HepG2 (cell line): ENCODE data around the gene ADGRG1. TPM values are rescaled to one million over a fixed set of nuclear protein-coding genes. Genes with fewer than 3 reads are reported as not detected.

Experiments used
- ATAC-seq: fragments of 200-7000 bp; cut with Tn5 transposase; 3 replicates; pipeline ENCODE4 v1.9.1; 2020; ENCODE audit warnings: mild to moderate bottlenecking, moderate library complexity
- BruUV-seq: library from RNA; stranded (reverse); fragments of 400-500 nt; replicated peaks from 2 replicates; lab custom pipeline; 2021; lab: Mats Ljungman, UMichigan
- CTCF ChIA-PET: fragments of 300-600 bp; formaldehyde crosslinking; extraction: SDS; loops from one replicate; lab custom pipeline; 2021; ENCODE audit warnings: low total read pairs, inconsistent platforms, low intra/inter-chr PET ratio; lab: Yijun Ruan, JAX
- POLR2A ChIA-PET: fragments of 350-600 bp; sonication (Branson Sonifier 250); formaldehyde crosslinking; loops from one replicate; lab custom pipeline; 2020; ENCODE audit warnings: antibody characterized with exemption, inconsistent platforms; lab: Yijun Ruan, JAX
- DNase-seq: peaks from one replicate; pipeline ENCODE4 v3.0.0-alpha.2; 2015; ENCODE audit warnings: low spot score
- FAIRE-seq: peaks from 3 replicates; lab custom pipeline; 2011; peaks lifted over from hg19 to GRCh38; lab: Jason Lieb, UNC
- H2AFZ ChIP-seq: one replicate; pipeline ENCODE4 v1.6.1; 2011; ENCODE audit warnings: low read length, inconsistent platforms
- H3K27ac ChIP-seq: fragments of 300-600 bp; 3 replicates; pipeline ENCODE4 v1.8.0; 2011; ENCODE audit warnings: mixed run types, mild to moderate bottlenecking, mixed read lengths, low read length, inconsistent platforms; ENCODE audit not compliant: insufficient read depth; ENCODE audit errors: extremely low read length
- H3K27me3 ChIP-seq, 2 experiments: fragments of 200-600 bp in 1 of 2; 2 replicates in 1 of 2; 3 replicates in 1 of 2; pipeline versions ENCODE4 v1.6.0 to v1.8.0; 2011; ENCODE audit warnings: low read length in 2 of 2, mild to moderate bottlenecking in 2 of 2, moderate library complexity in 2 of 2, inconsistent platforms in 1 of 2; ENCODE audit not compliant: insufficient read depth in 2 of 2, control insufficient read depth in 1 of 2
- H3K36me3 ChIP-seq, 2 experiments: fragments of 200-600 bp in 1 of 2; replicated peaks in 1 of 2; 2 replicates in 1 of 2; 3 replicates in 1 of 2; pipeline versions ENCODE4 v1.5.1 to v1.8.0; 2011; ENCODE audit warnings: low read length in 2 of 2, inconsistent platforms in 1 of 2; ENCODE audit not compliant: insufficient read depth in 2 of 2, control insufficient read depth in 1 of 2
- H3K4me1 ChIP-seq: 2 replicates; pipeline ENCODE4 v1.5.1; 2012; ENCODE audit warnings: low read length, inconsistent platforms; ENCODE audit not compliant: insufficient read depth
- H3K4me2 ChIP-seq: 2 replicates; pipeline ENCODE4 v1.6.0; 2011; ENCODE audit warnings: low read depth, low read length, inconsistent platforms
- H3K4me3 ChIP-seq, 3 experiments: fragments of 200-600 bp in 1 of 3; sonication (generic), shearing (Covaris generic) in 1 of 3; replicated peaks in 1 of 3; 2 replicates each; pipeline ENCODE4 v1.5.1; 2011 to 2016; ENCODE audit warnings: low read length in 3 of 3, inconsistent platforms in 2 of 3, low read depth in 2 of 3, mild to moderate bottlenecking in 2 of 3, control low read depth in 1 of 3, mixed read lengths in 1 of 3; ENCODE audit not compliant: insufficient read depth in 1 of 3
- H3K79me2 ChIP-seq: one replicate; pipeline ENCODE4 v1.6.1; 2011; ENCODE audit warnings: low read length, inconsistent platforms; ENCODE audit not compliant: insufficient read depth
- H3K9ac ChIP-seq: 2 replicates; pipeline ENCODE4 v1.6.0; 2011; ENCODE audit warnings: mild to moderate bottlenecking, low read depth, low read length, inconsistent platforms; ENCODE audit not compliant: insufficient read depth
- H3K9me3 ChIP-seq: 2 replicates; pipeline ENCODE4 v1.5.1; 2012; ENCODE audit warnings: mild to moderate bottlenecking, low read length
- H4K20me1 ChIP-seq: 2 replicates; pipeline ENCODE4 v1.6.0; 2011; ENCODE audit warnings: inconsistent platforms, mild to moderate bottlenecking, low read length, moderate library complexity; ENCODE audit not compliant: insufficient read depth
- CHD4 ChIP-seq: fragments of 200-600 bp; sonication (generic); IDR thresholded peaks from 2 replicates; pipeline ENCODE4 v1.7.0; 2017; ENCODE audit warnings: mild to moderate bottlenecking, low read length, borderline replicate concordance
- RFX3 ChIP-seq: IDR thresholded peaks from 2 replicates; pipeline ENCODE4 v1.6.1; 2016; ENCODE audit warnings: missing biosample characterization, missing genetic modification reagents
- RFXAP ChIP-seq: sonication (generic); formaldehyde crosslinking; IDR thresholded peaks from 2 replicates; pipeline ENCODE4 v1.4.0; 2020; ENCODE audit warnings: missing genetic modification reagents, borderline replicate concordance
- ZEB1 ChIP-seq: IDR thresholded peaks from 2 replicates; pipeline ENCODE4 v1.6.1; 2012; ENCODE audit warnings: mild to moderate bottlenecking, low read depth, inconsistent platforms; ENCODE audit not compliant: insufficient replicate concordance
- ZNF629 ChIP-seq: sonication (generic); formaldehyde crosslinking; conservative IDR thresholded peaks from 2 replicates; pipeline ENCODE4 v1.5.0; 2020; ENCODE audit warnings: missing genetic modification reagents
- WGBS: methylation state at CpG from one replicate; pipeline ENCODE4 v1.1.6; 2017; ENCODE audit warnings: low lambda C conversion rate; 5-methylcytosine and 5-hydroxymethylcytosine counted together
- in situ Hi-C: cut with HindIII; loops from 2 replicates; pipeline ENCODE4 v1.10.0; 2017; ENCODE audit warnings: low pct_unique_long_range_greater_than_20kb; ENCODE audit not compliant: extremely low pct_ligation_motif_present
- intact Hi-C: fragments of 100-400 bp; cut with micrococcal nuclease; formaldehyde crosslinking; loops from one replicate; pipeline ENCODE4 v1.10.0; 2022; ENCODE audit not compliant: unreplicated experiment
- polyA plus RNA-seq, 8 experiments: library from polyadenylated mRNA; depleted of rRNA in 3 of 8; stranded (reverse) in 7 of 8; unstranded in 1 of 8; fragments of >200 nt; fragmentation: Illumina TruSeq in 4 of 8; extraction: Trizol in 4 of 8; gene quantifications; 2 replicates each; pipeline versions ENCODE4 v1.2.1 to v1.2.3, GENCODE V29; 2011 to 2016; ENCODE audit warnings: low read depth in 4 of 8, missing spikeins in 1 of 8, mixed read lengths in 1 of 8; ENCODE audit not compliant: insufficient read depth in 1 of 8
- total RNA-seq, 5 experiments: library from RNA; depleted of rRNA; stranded (reverse); fragments of >200 nt; fragmentation: Illumina TruSeq; extraction: Trizol; gene quantifications; 2 replicates each; pipeline ENCODE4 v1.2.3, GENCODE V29; 2016; ENCODE audit warnings: low read depth in 1 of 5
- TF ChIP-seq, protein P1 (sequence below): sonication (generic); formaldehyde crosslinking; IDR thresholded peaks from 2 replicates; pipeline ENCODE4 v1.4.0; 2020; ENCODE audit warnings: missing genetic modification reagents

The ADGRG1 gene
- total and polyA plus RNA-seq, 2 of the 13 experiments (the other 11 are each of a cell fraction or from before 2014, with no cell fraction given): 2.7 to 5.9 TPM

DNA sequence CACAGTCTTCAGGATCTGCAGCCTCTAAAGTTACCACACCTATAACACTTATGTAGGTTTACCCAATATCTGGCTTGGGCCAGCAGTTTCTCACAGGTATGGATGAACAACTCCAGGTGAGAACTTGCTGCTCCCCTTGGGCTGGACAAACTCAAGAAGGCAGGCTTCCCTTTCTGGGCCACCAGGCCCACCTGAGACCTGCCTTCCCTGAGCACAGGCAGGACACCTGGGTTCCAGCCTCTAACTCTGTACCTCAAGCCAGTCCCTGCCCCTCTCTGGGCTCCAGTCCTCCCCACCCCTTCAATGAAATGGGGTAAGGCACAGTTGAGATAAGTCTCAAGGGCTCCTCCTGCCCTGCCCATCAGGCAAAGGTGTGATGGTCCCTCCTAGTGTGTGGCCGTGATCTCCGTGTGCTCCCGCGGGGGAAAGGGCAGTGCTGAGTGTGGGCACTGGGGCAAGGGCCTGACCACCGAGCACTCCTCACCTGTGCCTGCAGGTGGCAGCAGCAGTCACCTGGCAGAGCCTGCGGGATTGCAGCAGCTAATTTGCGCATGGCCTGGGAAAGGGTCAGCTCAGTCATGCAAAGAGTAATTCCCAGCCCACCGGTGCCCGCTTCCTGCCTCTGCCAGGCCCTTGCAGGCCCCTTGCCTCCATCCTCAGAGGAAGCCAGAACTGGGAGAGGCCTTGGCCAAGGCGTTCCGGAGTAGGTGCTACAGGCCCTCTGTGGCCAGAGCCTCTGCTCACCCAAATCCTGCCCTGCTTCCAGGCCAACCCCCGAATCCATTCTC is 28.2 kb upstream of the ADGRG1 start (continued):
- TF ChIP-seq, protein P1, sequence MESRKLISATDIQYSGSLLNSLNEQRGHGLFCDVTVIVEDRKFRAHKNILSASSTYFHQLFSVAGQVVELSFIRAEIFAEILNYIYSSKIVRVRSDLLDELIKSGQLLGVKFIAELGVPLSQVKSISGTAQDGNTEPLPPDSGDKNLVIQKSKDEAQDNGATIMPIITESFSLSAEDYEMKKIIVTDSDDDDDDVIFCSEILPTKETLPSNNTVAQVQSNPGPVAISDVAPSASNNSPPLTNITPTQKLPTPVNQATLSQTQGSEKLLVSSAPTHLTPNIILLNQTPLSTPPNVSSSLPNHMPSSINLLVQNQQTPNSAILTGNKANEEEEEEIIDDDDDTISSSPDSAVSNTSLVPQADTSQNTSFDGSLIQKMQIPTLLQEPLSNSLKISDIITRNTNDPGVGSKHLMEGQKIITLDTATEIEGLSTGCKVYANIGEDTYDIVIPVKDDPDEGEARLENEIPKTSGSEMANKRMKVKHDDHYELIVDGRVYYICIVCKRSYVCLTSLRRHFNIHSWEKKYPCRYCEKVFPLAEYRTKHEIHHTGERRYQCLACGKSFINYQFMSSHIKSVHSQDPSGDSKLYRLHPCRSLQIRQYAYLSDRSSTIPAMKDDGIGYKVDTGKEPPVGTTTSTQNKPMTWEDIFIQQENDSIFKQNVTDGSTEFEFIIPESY (CRISPR knock-in tag): peak; percentile 86
- TF ChIP-seq RFX3: no peak

DNA sequence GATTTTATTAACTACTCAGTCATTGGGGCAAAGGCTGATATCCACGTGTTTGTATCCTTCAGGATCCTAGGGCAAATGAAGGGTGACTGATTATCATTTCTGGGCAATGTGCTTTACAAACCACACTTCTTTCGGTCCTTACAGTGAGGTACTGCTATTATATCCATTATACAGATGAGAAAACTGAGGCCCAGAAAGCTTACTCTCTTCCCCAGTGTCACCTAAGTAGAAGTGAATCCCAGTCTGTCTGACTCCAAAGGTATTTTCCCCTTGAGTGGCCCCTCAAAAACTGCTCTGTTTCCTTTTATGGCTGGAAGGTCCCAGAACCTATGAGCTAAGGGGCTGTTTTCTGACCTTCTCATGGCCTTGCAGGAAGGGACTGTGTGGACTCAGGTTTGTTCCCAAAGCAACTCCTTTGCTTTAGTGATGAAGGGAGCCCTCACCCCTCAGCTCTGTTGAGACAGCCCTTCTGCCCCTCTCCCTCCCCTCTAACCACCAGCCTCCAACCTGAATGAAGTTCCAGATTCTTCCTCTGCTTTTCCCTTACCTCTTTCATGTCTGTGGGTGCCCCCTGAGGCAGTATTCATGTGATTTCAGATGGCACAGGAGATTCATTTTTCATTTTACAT is 27.4 kb upstream of the ADGRG1 start:
- no peak for ATAC-seq
- intact Hi-C loops (loop anchor here (1.0 to 2.0 kb wide), 3 partner anchors 10 to 120 kb away; no protein-coding TSS in a partner anchor), in situ Hi-C loops (loop anchor here (5.0 kb wide), 2 partner anchors 46 to 126 kb away; no protein-coding TSS in a partner anchor)

More for the DNA sequence above, 27.4 kb upstream of the ADGRG1 start:
- peaks cover 18% of the 10 kb centered on the region for H3K4me1 ChIP-seq
- no peaks in the 10 kb centered on the region for H4K20me1 ChIP-seq
- FAIRE-seq: no peak
- no peak overlapping the region for H3K9ac ChIP-seq
- no peak overlapping the region for H3K27ac ChIP-seq
- no peaks in the 10 kb centered on the region for H3K36me3 ChIP-seq
- no peak overlapping the region for H3K4me2 ChIP-seq
- no peak overlapping the region for H3K4me3 ChIP-seq
- no peak for DNase-seq
- no peaks in the 10 kb centered on the region for H3K9me3 ChIP-seq
- POLR2A ChIA-PET: interaction anchor here (1.0 to 1.7 kb wide), 6 partner anchors 10 to 135 kb away, joined by 3 to 10 read pairs (median 4); partner anchors contain the start of gene KATNB1
- CTCF ChIA-PET: interaction anchor here (1.2 to 17.5 kb wide), 5 partner anchors 10 to 119 kb away, joined by 4 to 571 read pairs (median 11); partner anchors contain the start of gene ADGRG1
- H3K27me3 ChIP-seq: no peaks in the 10 kb centered on the region
- WGBS: 86% methylated on average over 2 of the region's 2 CpGs
- TF ChIP-seq RFXAP (CRISPR knock-in tag) (0 out of 2 replicates have a peak, but pooled peaks have one; percentile 13), ZNF629 (peak; percentile 94), ZEB1 (no peak), CHD4 (peak; percentile 68; the same call in 1 of the 2 replicates)
- no peaks in the 10 kb centered on the region for H3K79me2 ChIP-seq
- BruUV-seq: no TSS peak
- no peak overlapping the region for H2AFZ ChIP-seq
